Endothelial cell (in vitro differentiated cells): ENCODE data around the gene NYAP1. TPM values are rescaled to one million over a fixed set of nuclear protein-coding genes. Genes with fewer than 3 reads are reported as not detected.
A peak's percentile ranks its signal among the peaks of the same experiment; 100 is the strongest.

Experiments used
- DNase-seq: peaks from one replicate; pipeline ENCODE4 v3.0.0; 2021; ENCODE audit warnings: low spot score
- H3K27ac Mint-ChIP-seq: one replicate; pipeline ENCODE4 v1.8.0; 2021; ENCODE audit warnings: mixed read lengths, inconsistent platforms; ENCODE audit not compliant: unreplicated experiment
- H3K27me3 Mint-ChIP-seq: one replicate; pipeline ENCODE4 v1.8.0; 2021; ENCODE audit warnings: mild to moderate bottlenecking, moderate library complexity, mixed read lengths, inconsistent platforms; ENCODE audit not compliant: unreplicated experiment
- H3K36me3 Mint-ChIP-seq: one replicate; pipeline ENCODE4 v1.8.0; 2021; ENCODE audit warnings: mild to moderate bottlenecking, low read depth, mixed read lengths, inconsistent platforms; ENCODE audit not compliant: unreplicated experiment
- H3K4me1 Mint-ChIP-seq: one replicate; pipeline ENCODE4 v1.8.0; 2021; ENCODE audit warnings: mild to moderate bottlenecking, mixed read lengths, inconsistent platforms; ENCODE audit not compliant: unreplicated experiment
- H3K4me3 Mint-ChIP-seq: one replicate; pipeline ENCODE4 v1.8.0; 2021; ENCODE audit warnings: mild to moderate bottlenecking, mixed read lengths, inconsistent platforms; ENCODE audit not compliant: unreplicated experiment
- H3K9me3 Mint-ChIP-seq: one replicate; pipeline ENCODE4 v1.8.0; 2021; ENCODE audit warnings: mixed read lengths, inconsistent platforms; ENCODE audit not compliant: unreplicated experiment
- CTCF ChIP-seq: fragments of 200-600 bp; sonication (generic); IDR thresholded peaks from one replicate; pipeline ENCODE4 v1.5.0; 2021; ENCODE audit warnings: antibody characterized with exemption; ENCODE audit not compliant: unreplicated experiment
- total RNA-seq: library from RNA; stranded (reverse); fragmentation: NEBNext Ultra II Directional; extraction: Animal tissue kit (Norgen Biotek cat#: 25700); gene quantifications from one replicate; pipeline ENCODE4 v1.2.1, GENCODE V29; 2021; ENCODE audit not compliant: unreplicated experiment

Gene NYAP1
- total RNA-seq, 1 donor from 2014 or later: 2.2 TPM

- DNase-seq: peak; percentile 95
- no peak overlapping the region for H3K27ac Mint-ChIP-seq
- no peaks in the 10 kb centered on the region for H3K9me3 Mint-ChIP-seq
- TF ChIP-seq CTCF: peak; percentile 93
- H3K4me1 Mint-ChIP-seq: peaks cover 8% of the 10 kb centered on the region
- peaks cover 4% of the 10 kb centered on the region for H3K36me3 Mint-ChIP-seq
- H3K4me3 Mint-ChIP-seq: peak overlapping the region; percentile 59
- H3K27me3 Mint-ChIP-seq: peaks cover 4% of the 10 kb centered on the region
Measured at GRCh38 chr7:100469227-100470044, 14.3 kb upstream of the NYAP1 start.

- Mint-ChIP-seq H3K27me3 (no peaks in the 10 kb centered on the region), H3K36me3 (no peaks in the 10 kb centered on the region), H3K27ac (no peak overlapping the region), H3K9me3 (no peaks in the 10 kb centered on the region), H3K4me1 (peaks cover 20% of the 10 kb centered on the region), H3K4me3 (peak overlapping the region; percentile 42)
- DNase-seq: no peak
- TF ChIP-seq CTCF: no peak
Measured at GRCh38 chr7:100471021-100471420, 12.7 kb upstream of the NYAP1 start.

GRCh38 chr7:100472121-100472851 is 11.4 kb upstream of the NYAP1 start:
- no peaks in the 10 kb centered on the region for H3K36me3 Mint-ChIP-seq
- H3K9me3 Mint-ChIP-seq: no peaks in the 10 kb centered on the region
- peaks cover 3% of the 10 kb centered on the region for H3K27me3 Mint-ChIP-seq
- TF ChIP-seq CTCF: no peak
- DNase-seq: no peak
- peaks cover 30% of the 10 kb centered on the region for H3K4me1 Mint-ChIP-seq
- H3K4me3 Mint-ChIP-seq: no peak overlapping the region
- H3K27ac Mint-ChIP-seq: no peak overlapping the region

- Mint-ChIP-seq H3K27me3 (peaks cover 3% of the 10 kb centered on the region), H3K27ac (no peak overlapping the region), H3K4me3 (peak overlapping the region; percentile 51), H3K9me3 (no peaks in the 10 kb centered on the region), H3K36me3 (no peaks in the 10 kb centered on the region), H3K4me1 (peaks cover 30% of the 10 kb centered on the region)
- TF ChIP-seq CTCF: no peak
- DNase-seq: no peak
Measured at GRCh38 chr7:100472854-100473499, 10.8 kb upstream of the NYAP1 start.
